HG02642 (cell line): ENCODE data around the gene SRSF8.

Experiments used
- ATAC-seq: cut with Tn5 transposase; IDR thresholded peaks from one replicate; pipeline ENCODE4 v1.9.1; 2021; ENCODE audit warnings: mild to moderate bottlenecking; ENCODE audit not compliant: unreplicated experiment, poor library complexity

SRSF8 gene

DNA sequence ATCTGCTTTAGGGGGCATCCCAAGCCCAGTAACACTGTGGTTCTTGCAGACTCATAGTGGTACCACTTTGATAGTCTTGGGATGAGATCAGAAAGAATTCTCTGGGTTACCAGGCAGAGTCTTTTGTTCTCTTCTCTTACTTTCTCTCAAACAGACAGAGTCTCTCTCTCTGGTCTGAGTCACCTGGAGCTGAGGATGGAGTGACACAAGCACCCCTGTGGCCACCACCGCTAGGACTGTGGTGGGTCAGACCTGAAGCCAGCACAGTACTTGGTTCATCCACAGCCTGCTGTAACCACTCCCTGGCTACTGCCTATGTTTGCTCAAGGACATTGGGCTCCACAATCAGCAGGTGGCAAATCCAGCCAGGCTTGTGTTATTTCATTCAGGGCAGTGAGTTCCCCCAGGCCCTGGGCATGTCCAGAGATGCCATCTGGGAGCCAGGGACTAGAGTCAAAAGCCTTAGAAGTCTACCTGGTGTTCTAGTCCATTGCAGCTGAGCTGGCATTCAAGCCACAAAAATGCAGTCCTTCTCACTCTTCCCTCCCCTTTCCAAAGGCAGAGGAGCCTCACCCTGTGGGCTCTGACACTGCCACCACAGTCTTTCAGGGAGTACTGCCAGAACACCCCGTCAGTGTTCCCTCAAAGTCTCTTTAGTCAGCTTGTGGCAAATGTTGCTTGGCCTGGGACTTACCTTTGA, 52.8 kb downstream of the SRSF8 start:
- ATAC-seq, result no peak
